ES-I3 (cell line): ENCODE results near the gene RIMBP2.

Experiments used
- H3K36me3 ChIP-seq: 2 replicates; pipeline ENCODE4 v1.6.1; 2013; ENCODE audit warnings: mild to moderate bottlenecking, low read length, control low read depth, moderate library complexity; ENCODE audit not compliant: insufficient read depth
- H3K4me1 ChIP-seq: 2 replicates; pipeline ENCODE4 v1.6.1; 2013; ENCODE audit warnings: mild to moderate bottlenecking, control low read depth, low read length; ENCODE audit not compliant: insufficient read depth
- H3K9ac ChIP-seq: 2 replicates; pipeline ENCODE4 v1.6.1; 2013; ENCODE audit warnings: low read depth, mild to moderate bottlenecking, low read length, moderate library complexity
- H3K9me3 ChIP-seq: 2 replicates; pipeline ENCODE4 v1.6.1; 2013; ENCODE audit warnings: mild to moderate bottlenecking, low read length, moderate library complexity; ENCODE audit not compliant: control insufficient read depth, insufficient read depth

RIMBP2 gene

GRCh38 chr12:130372936-130373335, 343.2 kb downstream of the RIMBP2 start:
- H3K36me3 ChIP-seq = no peaks in the 10 kb centered on the region
- H3K9me3 ChIP-seq = no peaks in the 10 kb centered on the region
- H3K4me1 ChIP-seq = peaks cover 6% of the 10 kb centered on the region
- H3K9ac ChIP-seq = no peak overlapping the region

- H3K9me3 ChIP-seq = no peaks in the 10 kb centered on the region
- no peak overlapping the region for H3K9ac ChIP-seq
- H3K4me1 ChIP-seq = peaks cover 6% of the 10 kb centered on the region
- no peaks in the 10 kb centered on the region for H3K36me3 ChIP-seq
Observed at GRCh38 chr12:130371296-130371695, 344.8 kb downstream of the RIMBP2 start.

- Histone ChIP-seq H3K36me3 (no peaks in the 10 kb centered on the region), H3K9me3 (no peaks in the 10 kb centered on the region), H3K9ac (no peak overlapping the region), H3K4me1 (peaks cover 6% of the 10 kb centered on the region)
Observed at GRCh38 chr12:130369816-130370215, 346.3 kb downstream of the RIMBP2 start.

GRCh38 chr12:130367523-130367922, 348.6 kb downstream of the RIMBP2 start:
- peaks cover 6% of the 10 kb centered on the region for H3K4me1 ChIP-seq

GRCh38 chr12:130367003-130367402, 349.1 kb downstream of the RIMBP2 start:
- Histone ChIP-seq H3K9me3 (no peaks in the 10 kb centered on the region), H3K9ac (no peak overlapping the region), H3K4me1 (peaks cover 6% of the 10 kb centered on the region), H3K36me3 (no peaks in the 10 kb centered on the region)

More at GRCh38 chr12:130367523-130367922, 348.6 kb downstream of the RIMBP2 start:
- no peaks in the 10 kb centered on the region for H3K36me3 ChIP-seq
- H3K9me3 ChIP-seq = no peaks in the 10 kb centered on the region
- no peak overlapping the region for H3K9ac ChIP-seq

- no peak overlapping the region for H3K9ac ChIP-seq
- H3K36me3 ChIP-seq = no peaks in the 10 kb centered on the region
- peaks cover 3% of the 10 kb centered on the region for H3K4me1 ChIP-seq
- no peaks in the 10 kb centered on the region for H3K9me3 ChIP-seq
Observed at GRCh38 chr12:130366159-130366558, 349.9 kb downstream of the RIMBP2 start.

GRCh38 chr12:130364578-130364977, 351.5 kb downstream of the RIMBP2 start:
- no peaks in the 10 kb centered on the region for H3K9me3 ChIP-seq
- no peak overlapping the region for H3K9ac ChIP-seq
- H3K4me1 ChIP-seq = no peaks in the 10 kb centered on the region
- H3K36me3 ChIP-seq = no peaks in the 10 kb centered on the region

- no peaks in the 10 kb centered on the region for H3K9me3 ChIP-seq
- no peaks in the 10 kb centered on the region for H3K36me3 ChIP-seq
- no peaks in the 10 kb centered on the region for H3K4me1 ChIP-seq
- no peak overlapping the region for H3K9ac ChIP-seq
Observed at GRCh38 chr12:130362060-130362459, 354.0 kb downstream of the RIMBP2 start.

- Histone ChIP-seq H3K36me3 (no peaks in the 10 kb centered on the region), H3K4me1 (peaks cover 4% of the 10 kb centered on the region), H3K9me3 (no peaks in the 10 kb centered on the region), H3K9ac (no peak overlapping the region)
Observed at GRCh38 chr12:130357729-130358330, 358.3 kb downstream of the RIMBP2 start.

GRCh38 chr12:130357241-130357640, 358.9 kb downstream of the RIMBP2 start:
- Histone ChIP-seq H3K4me1 (peaks cover 4% of the 10 kb centered on the region), H3K9me3 (no peaks in the 10 kb centered on the region), H3K36me3 (no peaks in the 10 kb centered on the region), H3K9ac (no peak overlapping the region)

- no peaks in the 10 kb centered on the region for H3K36me3 ChIP-seq
Observed at GRCh38 chr12:130356222-130356621, 359.9 kb downstream of the RIMBP2 start.

GRCh38 chr12:130354407-130354806, 361.7 kb downstream of the RIMBP2 start:
- Histone ChIP-seq H3K36me3 (no peaks in the 10 kb centered on the region), H3K4me1 (peaks cover 7% of the 10 kb centered on the region), H3K9ac (no peak overlapping the region), H3K9me3 (no peaks in the 10 kb centered on the region)

More at GRCh38 chr12:130356222-130356621, 359.9 kb downstream of the RIMBP2 start:
- no peak overlapping the region for H3K9ac ChIP-seq
- peaks cover 7% of the 10 kb centered on the region for H3K4me1 ChIP-seq
- H3K9me3 ChIP-seq = no peaks in the 10 kb centered on the region

GRCh38 chr12:130353081-130353480, 363.0 kb downstream of the RIMBP2 start:
- H3K36me3 ChIP-seq = no peaks in the 10 kb centered on the region
- H3K4me1 ChIP-seq = peaks cover 7% of the 10 kb centered on the region
- no peaks in the 10 kb centered on the region for H3K9me3 ChIP-seq
- H3K9ac ChIP-seq = no peak overlapping the region

- H3K36me3 ChIP-seq = no peaks in the 10 kb centered on the region
- no peak overlapping the region for H3K9ac ChIP-seq
- H3K4me1 ChIP-seq = peaks cover 7% of the 10 kb centered on the region
- no peaks in the 10 kb centered on the region for H3K9me3 ChIP-seq
Observed at GRCh38 chr12:130351326-130351725, 364.8 kb downstream of the RIMBP2 start.

GRCh38 chr12:130350715-130351114, 365.4 kb downstream of the RIMBP2 start:
- Histone ChIP-seq H3K4me1 (peaks cover 7% of the 10 kb centered on the region), H3K36me3 (no peaks in the 10 kb centered on the region), H3K9ac (no peak overlapping the region), H3K9me3 (no peaks in the 10 kb centered on the region)
